GM19467 (cell line): Measurements from ENCODE around the gene CTDSP2.
A peak's percentile ranks its signal among the peaks of the same experiment; 100 is the strongest.
"Not testable (repeated sequence)": the region's sequence is repeated elsewhere in the genome, so short reads cannot be mapped to it uniquely, and the experiment has no call there.

Experiments
- ATAC-seq: cut with Tn5 transposase; IDR thresholded peaks from one replicate; pipeline ENCODE4 v1.9.1; 2021; ENCODE audit warnings: mild to moderate bottlenecking, moderate library complexity; ENCODE audit not compliant: unreplicated experiment

The CTDSP2 gene

GRCh38 chr12:57836442-57837375 is 9.8 kb downstream of the CTDSP2 start:
- ATAC-seq: peak; percentile 51

GRCh38 chr12:57835366-57836288 is 10.9 kb downstream of the CTDSP2 start:
- no peak for ATAC-seq

- no peak for ATAC-seq
These were observed 12.2 kb downstream of the CTDSP2 start for GRCh38 chr12:57834086-57834876.

GRCh38 chr12:57833672-57834071 is 12.9 kb downstream of the CTDSP2 start:
- ATAC-seq: no peak

GRCh38 chr12:57832966-57833365 is 13.6 kb downstream of the CTDSP2 start:
- no peak for ATAC-seq

GRCh38 chr12:57830393-57830792 is 16.1 kb downstream of the CTDSP2 start:
- no peak for ATAC-seq

- no peak for ATAC-seq
These were observed 17.3 kb downstream of the CTDSP2 start for GRCh38 chr12:57829025-57829777.

- ATAC-seq: no peak
These were observed 19.6 kb downstream of the CTDSP2 start for GRCh38 chr12:57826966-57827365.

GRCh38 chr12:57826400-57826799 is 20.1 kb downstream of the CTDSP2 start:
- ATAC-seq: no peak

- no peak for ATAC-seq
These were observed 21.1 kb downstream of the CTDSP2 start for GRCh38 chr12:57825451-57825850.

- ATAC-seq: no peak
These were observed 22.5 kb downstream of the CTDSP2 start for GRCh38 chr12:57823908-57824640.

- ATAC-seq: no peak
These were observed 23.2 kb downstream of the CTDSP2 start for GRCh38 chr12:57823131-57823907.

GRCh38 chr12:57822392-57823130 is 24.0 kb downstream of the CTDSP2 start:
- ATAC-seq: no peak

GRCh38 chr12:57821474-57822214 is 24.9 kb downstream of the CTDSP2 start:
- no peak for ATAC-seq

- not testable (repeated sequence) for ATAC-seq
These were observed 25.5 kb downstream of the CTDSP2 start for GRCh38 chr12:57821015-57821414.

- not testable (repeated sequence) for ATAC-seq
These were observed 26.4 kb downstream of the CTDSP2 start for GRCh38 chr12:57820119-57820518.

- ATAC-seq: not testable (repeated sequence)
These were observed 28.6 kb downstream of the CTDSP2 start for GRCh38 chr12:57817990-57818331.
